Mononuclear cell (primary cell): ENCODE data around the gene FJX1. TPM values are rescaled to one million over a fixed set of nuclear protein-coding genes. Genes with fewer than 3 reads are reported as not detected.
"Not testable (repeated sequence)": the region's sequence is repeated elsewhere in the genome, so short reads cannot be mapped to it uniquely, and the experiment has no call there.

Experiments used
- H3K27me3 ChIP-seq: 2 replicates; pipeline ENCODE4 v1.6.0; 2011; ENCODE audit warnings: low read length, control low read depth; ENCODE audit not compliant: insufficient read depth
- H3K4me1 ChIP-seq: 2 replicates; pipeline ENCODE4 v1.5.1; 2011; ENCODE audit warnings: mild to moderate bottlenecking, low read length, control low read depth; ENCODE audit not compliant: insufficient read depth
- H3K4me3 ChIP-seq: 2 replicates; pipeline ENCODE4 v1.5.1; 2011; ENCODE audit warnings: mild to moderate bottlenecking, low read length, moderate library complexity
- H3K9me3 ChIP-seq: 2 replicates; pipeline ENCODE4 v1.5.1; 2011; ENCODE audit warnings: low read depth, mild to moderate bottlenecking, control low read depth, low read length
- total RNA-seq: library from RNA; depleted of rRNA; stranded (reverse); fragments of >200 nt; gene quantifications from one replicate; pipeline ENCODE4 v1.2.3, GENCODE V29; 2012

Gene FJX1
- total RNA-seq, 1 donor, result not detected

- Histone ChIP-seq H3K27me3 (peaks cover 5% of the 10 kb centered on the region), H3K4me3 (no peak overlapping the region), H3K9me3 (no peaks in the 10 kb centered on the region), H3K4me1 (no peaks in the 10 kb centered on the region)
Measured at GRCh38 chr11:35635933-35636332, 17.7 kb downstream of the FJX1 start.

- H3K9me3 ChIP-seq, result no peaks in the 10 kb centered on the region
- no peaks in the 10 kb centered on the region for H3K27me3 ChIP-seq
- H3K4me3 ChIP-seq, result no peak overlapping the region
- H3K4me1 ChIP-seq, result no peaks in the 10 kb centered on the region
Measured at GRCh38 chr11:35639591-35640179, 21.4 kb downstream of the FJX1 start.

- no peak overlapping the region for H3K4me3 ChIP-seq
- no peaks in the 10 kb centered on the region for H3K9me3 ChIP-seq
- H3K4me1 ChIP-seq, result no peaks in the 10 kb centered on the region
- peaks cover 7% of the 10 kb centered on the region for H3K27me3 ChIP-seq
Measured at GRCh38 chr11:35641171-35641897, 23.1 kb downstream of the FJX1 start.

GRCh38 chr11:35641964-35642363, 23.7 kb downstream of the FJX1 start:
- Histone ChIP-seq H3K4me3 (no peak overlapping the region), H3K9me3 (no peaks in the 10 kb centered on the region), H3K4me1 (no peaks in the 10 kb centered on the region), H3K27me3 (peaks cover 10% of the 10 kb centered on the region)

- peaks cover 12% of the 10 kb centered on the region for H3K27me3 ChIP-seq
- no peaks in the 10 kb centered on the region for H3K9me3 ChIP-seq
- H3K4me1 ChIP-seq, result no peaks in the 10 kb centered on the region
- no peak overlapping the region for H3K4me3 ChIP-seq
Measured at GRCh38 chr11:35647421-35648093, 29.3 kb downstream of the FJX1 start.

GRCh38 chr11:35650006-35650405, 31.7 kb downstream of the FJX1 start:
- Histone ChIP-seq H3K27me3 (peaks cover 18% of the 10 kb centered on the region), H3K4me1 (no peaks in the 10 kb centered on the region), H3K9me3 (no peaks in the 10 kb centered on the region), H3K4me3 (no peak overlapping the region)

GRCh38 chr11:35650467-35650866, 32.2 kb downstream of the FJX1 start:
- Histone ChIP-seq H3K4me1 (no peaks in the 10 kb centered on the region), H3K9me3 (no peaks in the 10 kb centered on the region), H3K27me3 (peaks cover 15% of the 10 kb centered on the region), H3K4me3 (no peak overlapping the region)

GRCh38 chr11:35651263-35651662, 33.0 kb downstream of the FJX1 start:
- H3K27me3 ChIP-seq, result peaks cover 14% of the 10 kb centered on the region
- H3K4me1 ChIP-seq, result no peaks in the 10 kb centered on the region
- H3K4me3 ChIP-seq, result no peak overlapping the region
- no peaks in the 10 kb centered on the region for H3K9me3 ChIP-seq

- not testable (repeated sequence) for H3K9me3 ChIP-seq, H3K4me1 ChIP-seq, H3K4me3 ChIP-seq
- H3K27me3 ChIP-seq, result peaks cover 12% of the 10 kb centered on the region
Measured at GRCh38 chr11:35652786-35653185, 34.5 kb downstream of the FJX1 start.

GRCh38 chr11:35654711-35655110, 36.5 kb downstream of the FJX1 start:
- Histone ChIP-seq H3K4me1 (no peaks in the 10 kb centered on the region), H3K4me3 (no peak overlapping the region), H3K9me3 (no peaks in the 10 kb centered on the region), H3K27me3 (peaks cover 16% of the 10 kb centered on the region)

- Histone ChIP-seq H3K9me3 (no peaks in the 10 kb centered on the region), H3K4me1 (no peaks in the 10 kb centered on the region), H3K27me3 (peaks cover 16% of the 10 kb centered on the region), H3K4me3 (no peak overlapping the region)
Measured at GRCh38 chr11:35655254-35655653, 37.0 kb downstream of the FJX1 start.

GRCh38 chr11:35655856-35656255, 37.6 kb downstream of the FJX1 start:
- peaks cover 16% of the 10 kb centered on the region for H3K27me3 ChIP-seq
- no peaks in the 10 kb centered on the region for H3K4me1 ChIP-seq
- no peaks in the 10 kb centered on the region for H3K9me3 ChIP-seq

GRCh38 chr11:35658020-35658948, 40.0 kb downstream of the FJX1 start:
- Histone ChIP-seq H3K9me3 (no peaks in the 10 kb centered on the region), H3K4me1 (peaks cover 14% of the 10 kb centered on the region), H3K27me3 (peaks cover 16% of the 10 kb centered on the region)

More at GRCh38 chr11:35655856-35656255, 37.6 kb downstream of the FJX1 start:
- no peak overlapping the region for H3K4me3 ChIP-seq

GRCh38 chr11:35661534-35661933, 43.3 kb downstream of the FJX1 start:
- Histone ChIP-seq H3K4me3 (peak overlapping the region; percentile 77), H3K27me3 (peaks cover 8% of the 10 kb centered on the region), H3K9me3 (peaks cover 26% of the 10 kb centered on the region), H3K4me1 (peaks cover 21% of the 10 kb centered on the region)

More at GRCh38 chr11:35658020-35658948, 40.0 kb downstream of the FJX1 start:
- no peak overlapping the region for H3K4me3 ChIP-seq
